ENCODE results near the gene FABP2.

Gene FABP2

DNA sequence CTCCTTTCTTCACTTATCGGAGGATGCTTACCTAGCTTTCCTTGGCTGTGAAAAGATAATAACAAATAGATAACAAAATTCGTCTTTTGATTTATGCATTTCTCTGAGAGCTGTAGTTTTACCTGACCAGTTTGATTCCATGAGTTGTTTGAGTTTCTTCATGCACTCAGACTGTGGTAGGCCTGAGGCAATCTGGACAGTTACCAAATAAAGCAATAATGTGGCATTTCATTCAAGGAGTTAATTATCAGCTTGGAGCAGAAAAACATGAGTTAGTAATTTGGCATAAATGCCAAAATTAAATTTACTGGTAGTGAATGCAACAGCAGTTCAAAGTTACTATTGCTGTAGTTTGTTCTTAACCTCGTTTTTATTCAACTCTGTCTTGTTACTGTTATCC, 53.5 kb downstream of the FABP2 start:
- DNase-seq (ENCODE audit: low read depth) = no peak
- in situ Hi-C loops (cut with HindIII; ENCODE audit: low sequenced_read_pairs) = no loop called here
- H3K4me3 ChIP-seq (ENCODE audit: low read depth, low read length) = no peak overlapping the region
- TF ChIP-seq, protein P1, sequence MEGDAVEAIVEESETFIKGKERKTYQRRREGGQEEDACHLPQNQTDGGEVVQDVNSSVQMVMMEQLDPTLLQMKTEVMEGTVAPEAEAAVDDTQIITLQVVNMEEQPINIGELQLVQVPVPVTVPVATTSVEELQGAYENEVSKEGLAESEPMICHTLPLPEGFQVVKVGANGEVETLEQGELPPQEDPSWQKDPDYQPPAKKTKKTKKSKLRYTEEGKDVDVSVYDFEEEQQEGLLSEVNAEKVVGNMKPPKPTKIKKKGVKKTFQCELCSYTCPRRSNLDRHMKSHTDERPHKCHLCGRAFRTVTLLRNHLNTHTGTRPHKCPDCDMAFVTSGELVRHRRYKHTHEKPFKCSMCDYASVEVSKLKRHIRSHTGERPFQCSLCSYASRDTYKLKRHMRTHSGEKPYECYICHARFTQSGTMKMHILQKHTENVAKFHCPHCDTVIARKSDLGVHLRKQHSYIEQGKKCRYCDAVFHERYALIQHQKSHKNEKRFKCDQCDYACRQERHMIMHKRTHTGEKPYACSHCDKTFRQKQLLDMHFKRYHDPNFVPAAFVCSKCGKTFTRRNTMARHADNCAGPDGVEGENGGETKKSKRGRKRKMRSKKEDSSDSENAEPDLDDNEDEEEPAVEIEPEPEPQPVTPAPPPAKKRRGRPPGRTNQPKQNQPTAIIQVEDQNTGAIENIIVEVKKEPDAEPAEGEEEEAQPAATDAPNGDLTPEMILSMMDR (IDR thresholded peaks at IDR 0.05; ENCODE audit: low read depth, low read length, missing control alignments) = no peak

Data from astrocyte of the cerebellum (primary cell).